AG04449 (cell line): ENCODE measurements around the gene ACTL8.

Experiments used
- CTCF ChIA-PET: fragments of 350-600 bp; formaldehyde crosslinking; extraction: SDS; loops from one replicate; lab custom pipeline; 2021; ENCODE audit warnings: antibody characterized with exemption; lab: Yijun Ruan, JAX
- POLR2A ChIA-PET: fragments of 400-600, 350-600 bp; formaldehyde crosslinking; extraction: SDS; loops from one replicate; lab custom pipeline; 2020; ENCODE audit warnings: antibody characterized with exemption, inconsistent platforms; lab: Yijun Ruan, JAX
- DNase-seq: peaks from one replicate; pipeline ENCODE4 v3.0.0-alpha.2; 2010; ENCODE audit warnings: low read depth, low spot score
- H3K4me3 ChIP-seq: 2 replicates; pipeline ENCODE4 v1.5.1; 2011; ENCODE audit warnings: low read depth, mild to moderate bottlenecking, control low read depth, low read length
- CTCF ChIP-seq: IDR thresholded peaks from one replicate; pipeline ENCODE4 v1.5.1; 2011; ENCODE audit warnings: mild to moderate bottlenecking, moderate library complexity, low read length, control low read depth, inconsistent platforms; ENCODE audit not compliant: insufficient read depth; ENCODE audit errors: missing control alignments

ACTL8 gene

GRCh38 chr1:17739050-17739449 is 16.1 kb upstream of the ACTL8 start:
- CTCF ChIA-PET = no interaction called here
- H3K4me3 ChIP-seq = no peak overlapping the region
- no peak for TF ChIP-seq CTCF
- DNase-seq = no peak
- POLR2A ChIA-PET = no interaction called here

- no peak for TF ChIP-seq CTCF
- ChIA-PET POLR2A (no interaction called here), CTCF (no interaction called here)
Measured at GRCh38 chr1:17741052-17741451, 14.1 kb upstream of the ACTL8 start.

GRCh38 chr1:17742583-17742982 is 12.6 kb upstream of the ACTL8 start:
- no peak overlapping the region for H3K4me3 ChIP-seq
- no peak for DNase-seq
- ChIA-PET CTCF (no interaction called here), POLR2A (no interaction called here)
- TF ChIP-seq CTCF = no peak

More at GRCh38 chr1:17741052-17741451, 14.1 kb upstream of the ACTL8 start:
- no peak overlapping the region for H3K4me3 ChIP-seq
- no peak for DNase-seq

- POLR2A ChIA-PET = no interaction called here
- CTCF ChIA-PET = no interaction called here
- TF ChIP-seq CTCF = no peak
- H3K4me3 ChIP-seq = no peak overlapping the region
- no peak for DNase-seq
Measured at GRCh38 chr1:17743008-17743647, 12.0 kb upstream of the ACTL8 start.

GRCh38 chr1:17743925-17744324 is 11.2 kb upstream of the ACTL8 start:
- ChIA-PET POLR2A (no interaction called here), CTCF (interaction anchor here (1.2 kb wide), 1 partner anchor 82 kb away, joined by 5 read pairs; no protein-coding TSS in a partner anchor)
- no peak for DNase-seq
- TF ChIP-seq CTCF = no peak
- no peak overlapping the region for H3K4me3 ChIP-seq

- ChIA-PET CTCF (interaction anchor here (1.1 to 1.4 kb wide), 3 partner anchors 24 to 83 kb away, joined by 3 to 5 read pairs (median 5); no protein-coding TSS in a partner anchor), POLR2A (no interaction called here)
- no peak for TF ChIP-seq CTCF
- no peak overlapping the region for H3K4me3 ChIP-seq
- DNase-seq = no peak
Measured at GRCh38 chr1:17744666-17745478, 10.3 kb upstream of the ACTL8 start.
